Embryonic facial prominence (tissue), 1 donor: Measurements from ENCODE around the gene DOCK9.
"Not testable (repeated sequence)": the region's sequence is repeated elsewhere in the genome, so short reads cannot be mapped to it uniquely, and the experiment has no call there.

Source experiments
- DNase-seq: peaks from one replicate; pipeline ENCODE4 v3.0.0-alpha.2; 2016; ENCODE audit errors: extremely low spot score

The DOCK9 gene

DNA sequence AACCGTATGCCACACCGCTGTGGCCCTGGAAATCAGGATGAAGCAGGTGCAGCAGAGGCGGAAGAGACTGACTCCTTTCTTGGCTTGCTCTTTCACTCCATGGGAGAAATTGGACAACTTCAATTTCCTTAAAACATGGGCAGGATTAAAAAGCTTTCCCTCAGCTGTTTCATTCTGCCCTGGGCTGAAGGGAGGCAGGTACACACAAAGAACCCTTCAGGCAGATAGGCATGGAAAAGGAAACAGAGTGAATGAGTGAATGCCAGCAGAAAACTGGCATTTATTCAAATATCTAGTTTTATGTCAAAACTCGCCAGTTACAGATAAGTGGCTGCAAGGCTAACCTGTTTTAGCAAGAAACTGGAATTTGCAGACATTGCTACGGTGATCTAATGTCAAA lies 154.4 kb downstream of the DOCK9 start:
- no peak for DNase-seq

DNA sequence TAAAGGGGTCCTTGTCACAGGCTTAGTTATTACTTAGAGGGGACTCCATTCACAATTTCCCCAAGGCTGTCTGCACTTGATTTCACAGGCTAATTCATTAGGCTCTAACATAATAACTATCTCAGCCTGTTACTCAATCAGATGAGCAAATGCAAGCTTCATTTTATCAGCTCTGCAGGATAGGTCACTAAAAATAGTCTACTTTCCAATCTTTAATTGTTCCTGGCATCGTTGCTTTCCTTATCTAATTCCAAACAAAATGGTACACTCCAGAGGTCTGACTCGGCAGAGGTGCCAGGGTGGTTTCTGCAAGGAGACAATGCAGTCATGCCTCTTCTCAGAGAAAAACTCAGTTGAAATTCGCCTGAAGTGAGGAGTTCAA lies 155.6 kb downstream of the DOCK9 start:
- DNase-seq, result no peak

DNA sequence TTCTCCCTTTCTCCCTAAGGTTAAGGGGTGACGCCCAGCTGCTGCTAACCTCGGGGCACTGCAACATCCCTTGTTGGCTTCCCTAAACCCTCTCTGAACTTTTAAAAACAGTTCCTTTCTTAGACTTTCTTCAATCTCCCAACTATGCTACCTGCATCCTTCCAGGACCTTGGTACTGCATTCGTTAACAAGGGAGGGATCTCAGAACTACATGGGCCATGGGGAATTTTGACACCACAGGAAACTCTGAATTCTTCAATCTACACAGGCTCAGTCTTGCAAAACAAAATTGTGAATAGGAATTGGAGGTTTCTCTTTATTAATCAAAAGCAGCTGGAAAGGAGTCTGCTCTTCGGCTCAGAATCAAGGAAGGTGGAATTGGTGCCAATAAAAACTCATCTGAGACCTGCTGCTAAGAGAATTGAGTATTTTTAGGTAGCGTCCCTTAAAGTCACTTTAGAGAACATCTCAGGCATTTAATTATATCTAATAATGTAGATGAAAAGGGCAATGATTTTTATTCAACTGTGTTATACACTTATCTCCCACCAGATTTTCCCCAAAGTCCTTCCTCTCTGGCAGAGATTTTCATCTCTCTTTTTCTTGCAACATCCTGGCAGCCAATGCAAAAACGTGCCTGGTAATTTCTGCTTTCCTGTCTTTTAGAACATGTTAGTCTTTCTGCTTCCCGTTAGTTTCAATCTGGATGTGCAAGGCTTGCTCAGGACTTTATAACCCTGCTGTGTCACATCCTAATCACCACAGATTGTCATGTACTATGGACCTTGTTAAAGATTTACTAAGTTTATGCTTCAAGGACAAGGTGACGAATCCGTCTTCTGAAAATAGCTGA lies 156.3 kb downstream of the DOCK9 start:
- peak; percentile 49 for DNase-seq

DNA sequence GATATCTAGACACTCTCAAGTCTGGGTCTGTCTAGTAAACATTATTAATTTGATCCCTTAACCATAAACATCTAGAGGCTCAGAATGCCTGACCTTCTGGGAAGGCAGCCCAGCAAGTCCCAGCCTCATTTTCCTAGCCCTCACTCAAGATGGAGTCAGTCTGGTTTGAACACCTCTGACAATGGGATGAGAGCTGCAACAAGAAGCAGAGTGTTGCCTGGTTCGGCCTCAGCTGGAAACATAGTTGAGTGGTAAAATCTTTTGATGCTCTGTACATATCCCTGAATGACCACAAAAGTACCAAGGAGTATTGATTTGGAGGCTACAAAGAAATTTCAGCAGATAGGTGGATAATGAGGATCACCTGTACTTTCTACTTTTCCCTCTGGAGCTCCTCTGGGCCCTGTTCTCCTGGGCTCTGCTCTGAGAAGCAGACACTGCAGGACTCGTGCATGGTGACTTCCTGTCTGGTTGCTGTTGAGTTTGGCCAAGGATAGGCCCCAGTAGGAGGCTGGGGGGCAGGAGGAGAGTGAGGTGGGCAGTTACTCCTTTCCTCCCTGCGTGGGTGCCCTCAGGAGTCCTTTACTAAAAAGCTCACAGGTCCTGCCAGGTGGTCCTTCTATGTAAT lies 157.0 kb downstream of the DOCK9 start:
- DNase-seq, result no peak

DNA sequence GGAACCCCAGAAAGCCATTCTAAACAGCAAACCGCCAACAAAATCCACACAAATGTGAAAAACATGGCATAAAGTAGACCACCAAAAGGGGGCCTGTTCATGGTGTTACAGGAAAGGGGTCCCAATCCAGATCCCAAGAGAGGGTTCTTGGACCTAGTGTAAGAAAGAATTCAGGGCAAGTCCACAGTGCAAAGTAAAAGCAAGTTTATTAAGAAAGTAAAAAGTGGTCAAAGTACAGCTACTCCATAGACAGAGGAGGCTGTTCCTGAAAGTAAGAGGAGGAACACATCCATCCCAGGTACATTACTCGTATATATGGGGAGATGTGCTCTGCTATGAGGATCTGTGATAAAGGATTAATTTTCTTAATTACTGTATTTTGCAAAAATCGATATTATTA lies 157.6 kb downstream of the DOCK9 start:
- DNase-seq, result no peak

DNA sequence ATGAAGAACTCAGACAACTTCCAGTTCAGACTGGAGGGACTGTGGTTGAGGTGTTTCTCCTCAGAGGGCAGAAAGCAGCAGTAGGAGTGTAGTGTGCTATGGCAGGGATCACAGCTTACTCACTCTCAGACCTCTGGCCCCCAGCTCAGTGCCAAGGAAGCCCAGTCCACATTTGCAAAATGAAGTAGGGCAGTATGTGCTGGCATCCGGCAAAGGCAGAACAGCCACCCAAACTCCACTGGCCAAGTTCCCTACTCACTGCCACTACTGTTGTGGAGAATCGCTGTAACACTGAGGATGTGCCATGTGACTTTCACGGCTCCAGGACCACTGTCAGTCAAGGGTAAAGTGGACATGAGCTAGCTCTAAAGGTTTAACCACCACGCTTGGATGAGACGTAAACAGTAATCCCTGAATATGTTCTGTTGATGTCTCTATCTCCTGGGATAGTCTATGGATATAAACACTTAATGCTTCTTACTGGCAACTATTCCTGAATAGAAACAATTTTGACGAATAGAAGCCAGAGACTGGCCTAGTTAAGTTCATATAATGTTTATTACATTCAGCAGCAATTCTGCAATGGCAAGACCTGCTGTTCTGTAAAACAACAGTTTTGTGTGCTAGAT lies 158.4 kb downstream of the DOCK9 start:
- DNase-seq, result no peak

DNA sequence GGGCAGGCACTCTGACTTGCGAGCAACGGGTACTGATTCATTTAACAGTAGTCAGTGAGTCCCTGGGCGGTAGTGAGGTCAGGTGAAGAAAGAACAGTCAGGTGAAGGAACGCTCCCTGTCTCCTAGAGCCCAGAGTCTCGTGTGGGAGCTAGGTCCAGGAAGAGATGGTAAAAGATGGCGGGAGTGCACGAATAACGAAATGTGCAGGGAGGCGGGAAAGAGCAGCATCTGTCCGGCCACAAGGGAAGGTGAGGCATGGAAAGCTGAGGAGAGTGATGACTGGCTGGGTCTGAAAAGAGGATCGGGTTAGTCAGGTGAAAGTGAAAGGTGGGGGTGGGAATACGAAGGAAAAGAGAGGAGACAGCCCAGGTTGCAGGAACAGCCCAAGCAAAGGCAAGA lies 161.5 kb downstream of the DOCK9 start:
- no peak for DNase-seq

DNA sequence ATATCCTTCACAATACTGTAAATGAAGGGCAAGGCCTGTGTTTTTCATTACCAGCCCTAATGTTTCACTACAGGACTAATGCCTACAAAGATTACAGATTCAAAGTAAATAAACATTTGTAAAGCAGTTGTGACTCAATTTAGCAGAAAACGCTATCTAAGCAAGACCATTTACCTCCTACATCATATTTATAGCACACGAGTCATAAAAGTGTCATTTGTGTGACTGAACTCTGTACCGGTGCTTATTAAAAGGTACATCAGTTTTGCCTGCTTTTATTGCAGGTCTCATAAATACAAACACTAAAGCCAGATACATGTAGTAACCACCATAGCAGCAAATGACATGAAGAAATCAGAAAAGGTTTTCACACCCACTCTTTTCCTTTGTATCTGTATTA lies 163.9 kb downstream of the DOCK9 start:
- DNase-seq, result no peak

DNA sequence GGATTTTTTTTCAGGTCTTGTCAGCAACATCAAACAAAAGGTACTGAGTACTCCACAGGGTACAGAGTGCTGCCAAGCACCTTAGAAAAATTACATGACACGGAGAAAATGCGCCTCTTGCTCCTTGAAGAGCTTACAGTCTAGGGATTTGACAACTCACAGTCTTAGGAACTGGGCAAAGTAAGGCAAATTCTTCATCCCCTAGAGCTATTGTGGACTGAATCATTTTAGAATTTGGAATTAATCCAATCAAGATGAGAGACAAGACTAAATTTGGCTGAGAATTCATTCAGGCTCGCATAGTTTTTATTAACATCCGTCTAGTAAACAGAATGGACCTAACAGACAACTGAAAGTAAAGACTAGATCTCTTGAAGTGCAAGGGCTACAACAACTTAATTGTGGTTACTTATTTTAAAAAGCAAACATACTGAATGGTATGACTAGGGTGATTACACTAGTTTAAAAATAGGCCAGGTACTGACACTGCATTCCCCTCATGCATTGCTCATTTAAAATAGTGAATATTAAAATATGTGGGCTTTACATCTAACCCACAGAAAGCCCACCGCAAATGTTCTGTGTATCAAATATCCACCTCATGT lies 165.6 kb downstream of the DOCK9 start:
- not testable (repeated sequence) for DNase-seq

DNA sequence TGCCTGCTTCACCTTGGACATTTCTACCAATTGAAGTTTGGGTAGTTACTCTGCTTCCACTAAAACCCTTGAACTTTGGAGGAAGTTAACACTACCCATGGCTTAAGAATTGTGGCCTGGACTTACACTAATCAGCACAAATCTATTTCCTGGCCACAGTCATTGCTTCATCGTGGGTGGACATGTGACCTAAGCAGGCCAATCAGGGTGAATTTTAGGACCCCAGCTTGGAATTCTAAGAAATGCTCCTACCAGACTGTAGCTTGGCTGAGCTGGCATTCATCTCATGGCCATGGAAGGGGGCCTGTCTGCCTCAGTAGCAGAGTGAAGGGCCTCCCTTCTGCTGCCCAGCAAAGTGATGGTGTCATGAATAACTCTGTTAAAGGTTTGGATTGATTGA lies 167.1 kb downstream of the DOCK9 start:
- DNase-seq, result no peak

DNA sequence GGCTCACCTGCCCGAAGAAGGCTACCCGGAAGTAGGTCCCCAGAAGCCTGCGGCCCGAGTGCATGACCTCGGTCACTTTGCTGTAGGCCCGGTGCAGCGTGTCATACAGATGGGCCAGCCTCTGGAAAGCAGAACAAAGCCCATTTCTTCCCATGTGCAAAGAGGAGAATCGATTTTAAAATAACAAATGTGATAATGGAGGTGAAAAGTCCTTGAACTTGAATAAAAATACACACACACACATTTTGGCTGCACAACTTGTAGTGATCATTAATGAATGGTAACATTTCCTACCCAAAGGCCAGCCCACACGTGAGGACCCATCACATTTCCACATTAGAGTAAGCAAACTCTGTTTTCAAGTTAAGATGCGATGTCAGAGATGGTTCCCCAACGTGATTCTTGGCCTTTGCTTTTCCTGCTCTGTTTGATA lies 168.5 kb downstream of the DOCK9 start:
- no peak for DNase-seq

DNA sequence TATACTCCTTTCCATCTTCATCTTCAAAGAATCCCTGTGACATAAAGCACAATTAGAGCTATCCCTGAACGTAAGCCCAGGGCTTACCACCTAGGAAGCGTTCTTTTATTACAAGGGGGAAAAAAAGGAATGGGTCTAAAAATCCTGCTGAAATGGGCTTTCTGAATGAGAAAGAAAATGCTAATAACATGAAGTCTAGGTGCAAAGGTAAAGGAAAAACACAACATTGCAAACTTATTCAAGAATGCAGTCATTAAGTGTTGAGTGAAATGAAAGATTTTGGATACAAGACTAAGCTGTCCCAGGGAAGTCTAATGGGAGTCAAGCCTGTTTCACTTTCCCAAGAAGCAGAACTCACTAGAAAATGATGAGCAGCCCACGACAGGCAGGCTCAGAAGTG lies 170.1 kb downstream of the DOCK9 start:
- DNase-seq, result no peak

DNA sequence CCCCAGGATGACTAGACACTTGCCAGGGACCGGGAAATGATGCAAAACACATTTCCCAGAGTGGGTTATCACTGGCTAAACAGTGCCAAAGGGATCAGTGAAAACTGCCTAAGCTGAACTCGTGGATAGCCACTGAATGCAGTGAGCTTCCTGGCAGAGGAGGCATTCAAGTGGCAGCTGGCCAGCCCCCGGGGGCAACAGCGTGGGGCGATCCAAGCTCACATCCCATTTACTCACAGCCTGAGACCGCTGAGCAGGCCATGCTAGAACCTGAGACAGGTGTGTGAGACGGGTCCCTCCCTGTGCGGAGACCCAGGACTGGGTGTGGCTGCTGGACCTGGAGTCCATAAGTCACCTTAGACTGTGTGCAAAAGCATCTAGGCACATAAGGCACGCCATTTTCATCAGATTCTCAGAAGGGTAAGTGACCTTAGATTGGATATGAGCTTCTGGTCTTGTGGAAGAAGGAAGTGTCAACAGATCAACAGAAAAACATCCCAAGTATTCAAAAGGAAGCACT lies 173.5 kb downstream of the DOCK9 start:
- DNase-seq, result no peak

DNA sequence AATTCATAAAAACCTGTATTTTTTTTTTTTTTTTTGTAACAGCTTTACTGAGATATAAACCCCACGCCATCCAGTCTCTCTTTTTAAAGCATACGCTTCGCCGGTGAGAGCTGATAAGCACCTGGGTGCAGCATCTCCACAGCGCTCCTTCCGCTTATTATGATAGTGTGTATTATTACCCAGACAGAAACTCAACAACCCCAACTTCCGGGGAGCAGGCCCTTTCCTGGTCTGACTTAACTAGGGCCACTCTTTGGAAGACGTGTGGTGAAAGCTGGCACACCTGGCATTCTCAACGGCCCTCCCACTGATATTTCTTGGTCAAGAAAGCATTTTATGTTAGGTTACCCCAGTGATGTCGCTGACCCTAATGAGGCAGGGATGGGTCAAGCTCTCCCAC lies 173.9 kb downstream of the DOCK9 start:
- no peak for DNase-seq

DNA sequence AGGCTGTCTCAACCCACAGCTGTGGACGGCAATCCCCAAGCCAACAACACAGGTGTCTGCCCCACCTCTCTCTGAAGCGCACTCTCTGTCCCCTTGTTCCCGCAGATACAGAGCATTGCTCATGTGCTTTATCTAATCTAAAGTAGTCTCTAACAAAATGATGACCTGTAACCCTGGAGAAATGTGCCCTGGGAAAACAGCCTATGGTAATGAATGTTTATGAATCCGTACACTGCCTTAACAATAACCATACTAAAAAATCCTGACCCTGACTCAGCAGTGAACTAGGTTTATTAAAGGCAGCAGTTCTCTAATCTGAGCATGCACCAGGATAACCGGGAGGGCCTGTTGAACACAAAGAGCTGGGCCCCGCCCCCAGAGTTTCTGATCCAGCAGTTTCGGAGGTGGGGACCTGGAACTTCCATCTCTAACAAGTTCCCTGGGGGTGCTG lies 174.7 kb downstream of the DOCK9 start:
- DNase-seq, result no peak

DNA sequence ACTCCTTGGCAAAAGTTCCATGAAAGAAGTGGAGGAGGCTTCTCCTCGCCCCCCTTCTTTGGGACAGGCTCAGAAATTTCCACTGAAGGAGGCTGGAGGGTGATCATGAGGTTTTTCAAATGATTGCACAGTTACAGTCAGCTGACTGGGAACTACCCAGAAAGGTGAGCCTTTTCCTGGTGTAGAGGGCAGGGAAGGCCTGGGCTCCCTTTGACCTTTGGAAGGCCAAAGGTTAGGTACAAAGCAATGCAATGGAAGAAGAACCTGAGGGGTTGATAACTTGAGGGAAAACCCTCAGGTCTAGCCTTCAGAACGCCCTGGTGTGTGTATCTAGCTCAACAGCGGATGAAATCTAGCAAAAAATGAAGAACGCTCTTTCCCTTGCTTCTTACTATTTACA lies 175.3 kb downstream of the DOCK9 start:
- DNase-seq, result no peak

DNA sequence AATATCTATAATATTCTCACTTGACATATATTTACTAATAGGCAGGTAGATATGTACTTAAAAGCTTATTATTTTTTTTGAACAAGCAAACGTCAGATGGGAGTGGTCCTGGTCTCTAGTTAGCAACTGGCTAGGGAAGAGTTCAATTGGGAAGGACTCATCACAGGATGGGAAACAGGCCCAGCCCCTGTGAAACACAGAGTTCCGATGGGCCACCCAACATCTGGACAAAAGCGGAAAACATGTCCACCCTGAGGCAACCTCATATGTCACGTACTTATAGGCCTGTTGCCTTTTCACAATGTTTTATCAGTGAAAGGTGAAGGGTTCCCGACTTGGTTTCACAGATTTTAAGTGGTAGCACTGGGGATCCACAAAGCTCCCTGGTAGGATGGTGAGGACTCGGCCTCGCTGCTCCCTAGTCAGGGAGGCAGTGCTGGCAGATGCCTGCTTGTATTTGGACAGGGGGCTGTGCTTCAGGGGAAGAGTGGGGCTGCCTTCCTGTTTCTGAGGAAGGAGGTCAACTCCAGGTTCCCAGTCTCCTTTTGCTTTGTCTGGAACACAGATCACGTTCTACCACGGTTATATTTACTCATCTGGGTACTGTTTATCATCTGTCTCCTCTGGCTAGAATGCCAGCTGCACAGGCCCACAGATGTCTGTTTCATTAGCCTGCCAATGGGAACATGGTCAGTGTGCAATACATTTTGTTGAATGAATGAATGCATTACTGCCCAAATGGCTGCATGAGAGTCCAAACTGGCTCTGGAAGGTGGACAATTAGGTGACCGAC lies 176.0 kb downstream of the DOCK9 start:
- DNase-seq, result no peak

DNA sequence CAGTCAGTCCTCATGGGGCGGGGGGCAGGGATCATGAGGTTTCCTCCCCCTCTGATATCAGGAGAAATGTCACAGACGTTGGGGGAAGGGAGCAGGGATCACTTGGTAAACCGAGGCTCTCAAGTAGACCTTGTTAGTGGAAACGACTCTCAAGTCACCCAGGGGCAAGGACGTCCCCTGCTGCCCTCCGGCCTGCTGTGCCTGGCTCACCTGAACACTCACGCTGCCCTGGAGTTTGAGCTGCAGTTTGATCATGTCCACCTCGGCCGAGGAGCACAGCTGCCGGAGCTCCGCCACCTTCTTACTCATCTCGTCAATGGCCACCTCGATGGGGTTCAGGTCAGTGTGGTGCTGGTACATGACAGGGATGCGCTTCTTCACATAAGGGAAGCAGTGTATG lies 177.8 kb downstream of the DOCK9 start:
- DNase-seq, result no peak

DNA sequence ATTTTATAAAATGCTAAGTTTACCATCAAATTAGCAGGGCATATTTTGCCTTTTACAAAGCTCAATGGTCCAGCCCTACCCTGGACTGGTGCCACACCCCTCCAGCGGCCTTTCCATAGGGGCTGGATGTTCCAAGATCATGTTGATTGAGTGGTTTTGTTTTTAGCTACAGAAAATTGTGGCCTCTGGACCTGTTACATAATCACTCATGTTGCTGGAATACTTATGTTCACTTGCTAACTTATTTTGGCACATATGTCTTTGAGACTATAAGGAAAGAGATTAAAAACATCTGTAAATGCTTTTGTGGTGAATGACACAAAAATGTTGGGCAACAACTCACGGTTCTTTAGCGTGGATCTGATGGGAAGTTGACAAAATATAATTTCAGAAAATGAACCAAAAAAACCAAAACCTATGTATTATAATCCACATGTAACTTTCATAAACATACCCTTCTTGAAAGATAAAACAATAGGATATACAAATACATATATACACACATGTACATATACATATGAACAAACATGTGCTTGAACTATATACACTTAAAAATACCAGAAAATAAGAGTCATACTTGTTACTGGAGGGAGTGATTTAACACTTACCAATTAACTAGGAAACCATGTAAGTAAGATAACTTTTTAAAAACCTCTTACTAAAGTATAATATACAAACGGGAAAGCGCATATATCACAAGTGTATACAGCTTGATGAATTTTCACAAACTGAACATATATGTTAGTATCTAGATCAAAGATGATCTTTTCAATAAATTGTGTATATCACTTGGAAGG lies 178.8 kb downstream of the DOCK9 start:
- DNase-seq, result no peak

DNA sequence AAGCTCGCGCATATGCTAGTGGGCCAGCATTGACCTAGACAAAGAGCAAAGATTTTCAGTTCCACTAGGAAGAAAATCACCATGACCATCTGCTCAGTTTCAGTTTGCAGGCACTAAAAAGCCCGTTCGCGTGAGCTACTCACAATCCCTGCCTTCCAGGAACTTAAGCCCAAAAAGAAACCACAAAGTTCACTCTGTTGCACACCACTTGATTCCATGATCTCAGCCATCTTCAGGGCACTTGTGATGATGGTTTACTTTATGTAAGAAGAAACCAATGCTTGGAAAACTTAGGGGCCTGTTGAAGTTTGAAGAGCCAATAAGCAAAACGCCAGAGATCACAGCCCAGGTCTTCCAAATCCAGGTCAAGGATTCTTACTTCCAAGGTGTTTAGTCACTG lies 180.4 kb downstream of the DOCK9 start:
- DNase-seq, result no peak

DNA sequence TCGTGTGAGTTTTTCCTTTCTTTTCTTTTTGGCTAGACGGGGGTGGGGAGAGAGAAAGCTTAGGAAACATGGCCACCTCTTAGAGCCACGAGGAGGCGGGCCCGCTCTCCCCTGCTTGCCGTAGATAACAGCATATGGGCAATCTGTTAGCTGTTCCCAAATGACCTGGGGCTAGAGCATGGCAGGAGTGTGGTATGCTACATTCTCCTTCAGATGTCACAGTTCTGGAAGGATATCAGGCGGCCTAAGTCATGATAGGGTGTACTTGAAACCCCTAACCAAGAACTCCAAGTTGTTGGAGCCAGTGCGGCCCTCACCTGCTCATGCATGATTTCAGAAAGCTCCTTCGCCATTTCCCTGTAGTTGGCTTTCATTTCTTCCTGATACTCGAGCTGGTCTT lies 181.1 kb downstream of the DOCK9 start:
- no peak for DNase-seq
